Sigmoid colon (tissue), 7 donors: Measurements from ENCODE around the gene TRAPPC2. TPM values are rescaled to one million over a fixed set of nuclear protein-coding genes. Genes with fewer than 3 reads are reported as not detected.

ENCODE experiments used
- DNase-seq: peaks from one replicate; pipeline ENCODE4 v3.0.0-alpha.2; 2019
- H3K27ac ChIP-seq, 4 donors: fragments of 200-600 bp; sonication (generic); one replicate each; pipeline ENCODE4 v1.5.1; 2016 to 2019; ENCODE audit warnings: mild to moderate bottlenecking in 1 of 4
- H3K27me3 ChIP-seq, 3 donors: fragments of 200-600 bp; sonication (generic); one replicate each; pipeline ENCODE4 v1.5.1; 2019; ENCODE audit warnings: mild to moderate bottlenecking in 1 of 3
- H3K36me3 ChIP-seq, 4 donors: fragments of 200-600 bp; sonication (generic); one replicate each; pipeline ENCODE4 v1.5.1; 2016 to 2019
- H3K4me1 ChIP-seq, 4 donors: fragments of 200-600 bp; sonication (generic); one replicate each; pipeline ENCODE4 v1.5.1; 2017 to 2019
- H3K4me3 ChIP-seq, 4 donors: fragments of 200-600 bp; sonication (generic); one replicate each; pipeline ENCODE4 v1.5.1; 2017 to 2019; ENCODE audit warnings: mild to moderate bottlenecking in 2 of 4, moderate library complexity in 1 of 4
- H3K9me3 ChIP-seq, 4 donors: fragments of 200-600 bp in 3 of 4; sonication (generic) in 3 of 4; one replicate each; pipeline versions ENCODE4 v1.5.1 to v1.6.1; 2013 to 2019
- CTCF ChIP-seq, 4 experiments: fragments of 450-650 bp in 3 of 4; fragments of 200-600 bp in 1 of 4; IDR thresholded peaks; one replicate each; pipeline ENCODE4 v1.5.1; 2016 to 2019; ENCODE audit warnings: antibody characterized with exemption in 4 of 4, mild to moderate bottlenecking in 3 of 4, moderate library complexity in 2 of 4
- EP300 ChIP-seq, 4 donors: sonication (generic); formaldehyde crosslinking; IDR thresholded peaks; one replicate each; pipeline ENCODE4 v1.6.1; 2017; ENCODE audit warnings: antibody characterized with exemption in 4 of 4
- POLR2A ChIP-seq, 2 donors: fragments of 450-650 bp; IDR thresholded peaks; one replicate each; pipeline ENCODE4 v1.6.1; 2016; ENCODE audit warnings: antibody characterized with exemption in 2 of 2, mild to moderate bottlenecking in 2 of 2, moderate library complexity in 2 of 2
- POLR2AphosphoS5 ChIP-seq, 4 donors: sonication (generic); formaldehyde crosslinking; IDR thresholded peaks; one replicate each; pipeline ENCODE4 v1.6.1; 2017; ENCODE audit warnings: antibody characterized with exemption in 4 of 4
- WGBS, 2 donors: extraction: QIAGEN DNeasy Blood & Tissue Kit; methylation state at CpG; one replicate each; pipeline ENCODE4 v1.1.7; 2013; 5-methylcytosine and 5-hydroxymethylcytosine counted together
- intact Hi-C: fragments of 100-400 bp; cut with DNase I; formaldehyde crosslinking; loops from one replicate; pipeline ENCODE4 v1.15.1; 2023
- polyA plus RNA-seq, 3 donors: library from polyadenylated mRNA; stranded (reverse); fragments of 200-250 nt; gene quantifications; one replicate each; pipeline ENCODE4 v1.2.3, GENCODE V29; 2013
- total RNA-seq, 4 donors: library from RNA; depleted of rRNA; stranded (reverse); fragments of >200 nt; gene quantifications; one replicate each; pipeline ENCODE4 v1.1.0, GENCODE V29; 2016
- donor health status: healthy with polysubstance abuse.
- donor health status: Bipolar disorder and iron deficiency.
- donor health status: healthy.

Gene TRAPPC2
- total and polyA plus RNA-seq, 7 donors: 5.5 to 22.8 (median 20.1) TPM

GRCh38 chrX:13702111-13702789 is 32.2 kb downstream of the TRAPPC2 start:
- H3K4me1 ChIP-seq: peaks cover 0 to 33% (median 5%) of the 10 kb centered on the region in 4 donors

GRCh38 chrX:13700380-13700779 is 34.0 kb downstream of the TRAPPC2 start:
- Histone ChIP-seq H3K36me3 (no peaks in the 10 kb centered on the region), H3K4me3 (no peak overlapping the region), H3K27ac (no peak overlapping the region), H3K4me1 (peaks cover 0 to 33% (median 7%) of the 10 kb centered on the region in 4 donors), H3K9me3 (no peaks in the 10 kb centered on the region), H3K27me3 (no peaks in the 10 kb centered on the region)
- 68 to 79% methylated on average over 4 of the region's 4 CpGs for WGBS, 2 donors
- TF ChIP-seq POLR2AphosphoS5 (IDR thresholded peaks at IDR 0.05): no peak
- no peak for TF ChIP-seq CTCF (IDR thresholded peaks at IDR 0.05)
- no peak for TF ChIP-seq POLR2A (IDR thresholded peaks at IDR 0.05)
- no peak for TF ChIP-seq EP300 (IDR thresholded peaks at IDR 0.05)
- no peak for DNase-seq
- intact Hi-C loops: no loop called here

More at GRCh38 chrX:13702111-13702789, 32.2 kb downstream of the TRAPPC2 start:
- no peaks in the 10 kb centered on the region for H3K36me3 ChIP-seq
- TF ChIP-seq POLR2AphosphoS5 (IDR thresholded peaks at IDR 0.05) (no peak), CTCF (IDR thresholded peaks at IDR 0.05) (no peak), POLR2A (IDR thresholded peaks at IDR 0.05) (no peak), EP300 (IDR thresholded peaks at IDR 0.05) (no peak)
- H3K4me3 ChIP-seq: no peak overlapping the region
- H3K27ac ChIP-seq: no peak overlapping the region
- intact Hi-C loops: no loop called here
- 86% methylated on average over 5 of the region's 5 CpGs for WGBS, 2 donors
- no peaks in the 10 kb centered on the region for H3K9me3 ChIP-seq
- no peaks in the 10 kb centered on the region for H3K27me3 ChIP-seq
- no peak for DNase-seq

GRCh38 chrX:13699183-13699826 is 35.1 kb downstream of the TRAPPC2 start:
- DNase-seq: no peak
- Histone ChIP-seq H3K27me3 (no peaks in the 10 kb centered on the region), H3K9me3 (no peaks in the 10 kb centered on the region), H3K4me1 (peaks cover 0 to 44% (median 14%) of the 10 kb centered on the region in 4 donors), H3K4me3 (no peak overlapping the region), H3K36me3 (no peaks in the 10 kb centered on the region), H3K27ac (no peak overlapping the region)
- TF ChIP-seq POLR2AphosphoS5 (IDR thresholded peaks at IDR 0.05): no peak
- no peak for TF ChIP-seq EP300 (IDR thresholded peaks at IDR 0.05)
- no peak for TF ChIP-seq POLR2A (IDR thresholded peaks at IDR 0.05)
- no peak for TF ChIP-seq CTCF (IDR thresholded peaks at IDR 0.05)
- intact Hi-C loops: no loop called here
- 26 to 58% methylated on average over 7 of the region's 7 CpGs for WGBS, 2 donors

DNA sequence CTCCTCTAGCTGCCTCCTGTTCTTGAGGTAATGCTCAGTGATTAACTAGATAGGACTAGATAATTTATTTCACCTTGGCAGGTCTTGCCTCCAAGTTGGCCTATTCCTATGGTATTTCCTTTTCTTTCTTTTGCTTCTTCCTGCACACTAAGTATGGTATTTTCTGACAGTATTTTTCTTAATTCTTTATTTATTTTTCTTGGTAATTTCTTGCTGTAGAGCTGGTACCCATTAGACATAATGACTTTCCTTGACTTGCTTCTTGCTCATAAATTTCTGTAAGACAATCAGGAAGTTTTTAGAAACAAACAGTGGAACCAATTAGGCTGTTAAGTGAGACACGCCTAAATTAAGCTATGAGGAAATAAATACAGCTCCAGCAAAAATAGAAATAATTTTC is 36.0 kb downstream of the TRAPPC2 start:
- no peak overlapping the region for H3K27ac ChIP-seq
- WGBS, 2 donors: 11 to 26% methylated on average over 1 of the region's 1 CpG
- no peak for DNase-seq
- no peaks in the 10 kb centered on the region for H3K36me3 ChIP-seq
- no peak for TF ChIP-seq CTCF (IDR thresholded peaks at IDR 0.05)
- no peak for TF ChIP-seq EP300 (IDR thresholded peaks at IDR 0.05)
- no peak for TF ChIP-seq POLR2A (IDR thresholded peaks at IDR 0.05)
- TF ChIP-seq POLR2AphosphoS5 (IDR thresholded peaks at IDR 0.05): no peak
- H3K4me1 ChIP-seq: peaks cover 0 to 44% (median 19%) of the 10 kb centered on the region in 4 donors
- no peak overlapping the region for H3K4me3 ChIP-seq
- no peaks in the 10 kb centered on the region for H3K27me3 ChIP-seq
- no peaks in the 10 kb centered on the region for H3K9me3 ChIP-seq
- intact Hi-C loops: no loop called here
